Activated B cell treated with CpG ODN at 0.5 μM for 24 hours (primary cell): ENCODE results near the gene TRIM7. TPM values are rescaled to one million over a fixed set of nuclear protein-coding genes. Genes with fewer than 3 reads are reported as not detected.

Source experiments
- ATAC-seq: fragments of 200-7000 bp; cut with Tn5 transposase; one replicate; pipeline ENCODE4 v1.10.0; 2021; ENCODE audit warnings: low read depth, mild to moderate bottlenecking, moderate library complexity
- CTCF ChIA-PET: fragments of 350-600 bp; sonication (Branson Sonifier 250); formaldehyde crosslinking; loops from one replicate; lab custom pipeline; 2021; ENCODE audit warnings: antibody characterized with exemption; lab: Charles Lee
- POLR2A ChIA-PET: fragments of 350-600 bp; sonication (Branson Sonifier 250); formaldehyde crosslinking; loops from one replicate; lab custom pipeline; 2021; ENCODE audit warnings: antibody characterized with exemption; lab: Charles Lee
- DNase-seq: peaks from one replicate; pipeline ENCODE4 v3.0.0; 2022
- H3K27ac Mint-ChIP-seq: one replicate; pipeline ENCODE4 v1.8.0; 2020; ENCODE audit warnings: mixed read lengths
- H3K27me3 Mint-ChIP-seq: one replicate; pipeline ENCODE4 v1.8.0; 2021; ENCODE audit warnings: mixed read lengths
- H3K36me3 Mint-ChIP-seq: one replicate; pipeline ENCODE4 v1.8.0; 2021; ENCODE audit warnings: low read depth, mixed read lengths
- H3K4me1 Mint-ChIP-seq: one replicate; pipeline ENCODE4 v1.8.0; 2021; ENCODE audit warnings: mixed read lengths
- H3K4me3 Mint-ChIP-seq: one replicate; pipeline ENCODE4 v1.8.0; 2020; ENCODE audit warnings: mild to moderate bottlenecking, mixed read lengths
- H3K9me3 Mint-ChIP-seq: one replicate; pipeline ENCODE4 v1.8.0; 2020; ENCODE audit warnings: mixed read lengths
- CTCF ChIP-seq: fragments of 200-600 bp; IDR thresholded peaks from one replicate; pipeline ENCODE4 v1.8.0; 2022; ENCODE audit warnings: antibody characterized with exemption, mild to moderate bottlenecking
- intact Hi-C: fragments of 100-400 bp; cut with micrococcal nuclease; formaldehyde crosslinking; loops from one replicate; pipeline ENCODE4 v1.15.1; 2024
- total RNA-seq: library from RNA; stranded (reverse); gene quantifications from 2 replicates; pipeline ENCODE4 v1.2.3, GENCODE V29; 2022

Gene TRIM7
- total RNA-seq, 1 donor from 2014 or later = 0.51 TPM

DNA sequence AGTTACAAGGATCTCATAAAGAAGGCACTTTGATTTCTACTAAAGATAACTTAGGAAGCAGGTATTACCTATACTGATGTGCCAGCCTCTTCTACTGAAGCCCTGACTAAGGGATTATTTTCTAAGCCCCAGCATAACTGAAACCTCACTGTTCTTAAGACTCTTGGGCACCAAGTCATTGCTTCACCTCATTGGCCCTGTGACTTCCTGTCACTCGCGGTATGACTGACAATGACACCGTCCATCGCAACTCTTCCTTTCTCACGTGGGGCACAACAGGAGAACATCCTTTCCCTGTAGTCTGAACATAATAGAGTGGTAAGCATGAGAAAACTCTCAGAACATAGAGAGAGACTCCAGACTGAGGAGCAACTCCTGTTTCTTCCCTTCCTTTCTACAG is 51.2 kb downstream of the TRIM7 start:
- H3K4me3 Mint-ChIP-seq = no peak overlapping the region
- H3K36me3 Mint-ChIP-seq = no peaks in the 10 kb centered on the region
- CTCF ChIA-PET = no interaction called here
- DNase-seq = no peak
- peaks cover 30% of the 10 kb centered on the region for H3K27me3 Mint-ChIP-seq
- ATAC-seq = no peak
- TF ChIP-seq CTCF = no peak
- POLR2A ChIA-PET = no interaction called here
- intact Hi-C loops = no loop called here
- H3K27ac Mint-ChIP-seq = no peak overlapping the region
- H3K4me1 Mint-ChIP-seq = no peaks in the 10 kb centered on the region
- H3K9me3 Mint-ChIP-seq = no peaks in the 10 kb centered on the region

- Mint-ChIP-seq H3K9me3 (no peaks in the 10 kb centered on the region), H3K36me3 (no peaks in the 10 kb centered on the region), H3K4me3 (no peak overlapping the region), H3K4me1 (no peaks in the 10 kb centered on the region), H3K27me3 (peaks cover 37% of the 10 kb centered on the region), H3K27ac (no peak overlapping the region)
- CTCF ChIA-PET = no interaction called here
- DNase-seq (no peak), ATAC-seq (no peak)
- POLR2A ChIA-PET = no interaction called here
- TF ChIP-seq CTCF = no peak
- intact Hi-C loops = no loop called here
These were observed 52.6 kb downstream of the TRIM7 start for GRCh38 chr5:181152406-181152805.

- H3K27ac Mint-ChIP-seq = no peak overlapping the region
- ATAC-seq (no peak), DNase-seq (no peak)
- H3K36me3 Mint-ChIP-seq = no peaks in the 10 kb centered on the region
- POLR2A ChIA-PET = no interaction called here
- peaks cover 43% of the 10 kb centered on the region for H3K27me3 Mint-ChIP-seq
- TF ChIP-seq CTCF = no peak
- intact Hi-C loops = no loop called here
- no peaks in the 10 kb centered on the region for H3K4me1 Mint-ChIP-seq
- CTCF ChIA-PET = interaction anchor here (1.0 kb wide), 1 partner anchor 34 kb away, joined by 3 read pairs; no protein-coding TSS in a partner anchor
- no peak overlapping the region for H3K4me3 Mint-ChIP-seq
- H3K9me3 Mint-ChIP-seq = no peaks in the 10 kb centered on the region
These were observed 53.9 kb downstream of the TRIM7 start for GRCh38 chr5:181151146-181151545.

GRCh38 chr5:181149806-181150733 is 54.9 kb downstream of the TRIM7 start:
- CTCF ChIA-PET = no interaction called here

More at GRCh38 chr5:181149806-181150733, 54.9 kb downstream of the TRIM7 start:
- Mint-ChIP-seq H3K4me1 (no peaks in the 10 kb centered on the region), H3K4me3 (no peak overlapping the region), H3K9me3 (no peaks in the 10 kb centered on the region), H3K27me3 (peaks cover 44% of the 10 kb centered on the region), H3K27ac (no peak overlapping the region), H3K36me3 (no peaks in the 10 kb centered on the region)
- no peak for TF ChIP-seq CTCF
- DNase-seq (no peak), ATAC-seq (no peak)
- intact Hi-C loops = no loop called here
- POLR2A ChIA-PET = no interaction called here
